GM18499 (cell line): ENCODE results near the gene SMC3.
"Not testable (repeated sequence)": the region's sequence is repeated elsewhere in the genome, so short reads cannot be mapped to it uniquely, and the experiment has no call there.

Source experiments
- ATAC-seq: cut with Tn5 transposase; IDR thresholded peaks from one replicate; pipeline ENCODE4 v1.9.1; 2021; ENCODE audit warnings: moderate number of reproducible peaks; ENCODE audit not compliant: insufficient read depth, unreplicated experiment

Gene SMC3

GRCh38 chr10:110574420-110574819 is 6.9 kb downstream of the SMC3 start:
- ATAC-seq: no peak

GRCh38 chr10:110576220-110576619 is 8.7 kb downstream of the SMC3 start:
- ATAC-seq: no peak

- no peak for ATAC-seq
Observed at GRCh38 chr10:110577056-110577455, 9.6 kb downstream of the SMC3 start.

- no peak for ATAC-seq
Observed at GRCh38 chr10:110584006-110584405, 16.5 kb downstream of the SMC3 start.

- no peak for ATAC-seq
Observed at GRCh38 chr10:110591760-110592159, 24.3 kb downstream of the SMC3 start.

- no peak for ATAC-seq
Observed at GRCh38 chr10:110597476-110597875, 30.0 kb downstream of the SMC3 start.

- ATAC-seq: no peak
Observed at GRCh38 chr10:110600487-110601101, 33.1 kb downstream of the SMC3 start.

GRCh38 chr10:110601581-110601980 is 34.1 kb downstream of the SMC3 start:
- no peak for ATAC-seq

GRCh38 chr10:110608087-110608486 is 40.6 kb downstream of the SMC3 start:
- no peak for ATAC-seq

- ATAC-seq: no peak
Observed at GRCh38 chr10:110609605-110610004, 42.1 kb downstream of the SMC3 start.

- ATAC-seq: no peak
Observed at GRCh38 chr10:110610308-110610774, 42.8 kb downstream of the SMC3 start.

- not testable (repeated sequence) for ATAC-seq
Observed at GRCh38 chr10:110610781-110611180, 43.3 kb downstream of the SMC3 start.

- ATAC-seq: no peak
Observed at GRCh38 chr10:110612087-110612486, 44.6 kb downstream of the SMC3 start.

- no peak for ATAC-seq
Observed at GRCh38 chr10:110612629-110613028, 45.1 kb downstream of the SMC3 start.

- ATAC-seq: peak; percentile 9
Observed at GRCh38 chr10:110613341-110613995, 46.0 kb downstream of the SMC3 start.

GRCh38 chr10:110613996-110614495 is 46.6 kb downstream of the SMC3 start:
- peak; percentile 62 for ATAC-seq

GRCh38 chr10:110615057-110615747 is 47.7 kb downstream of the SMC3 start:
- no peak for ATAC-seq

- no peak for ATAC-seq
Observed at GRCh38 chr10:110616493-110617033, 49.1 kb downstream of the SMC3 start.

- ATAC-seq: no peak
Observed at GRCh38 chr10:110617425-110618229, 50.1 kb downstream of the SMC3 start.

GRCh38 chr10:110618230-110618610 is 50.7 kb downstream of the SMC3 start:
- ATAC-seq: no peak
